Neural cell (in vitro differentiated cells): ENCODE measurements around the gene TENT4A. TPM values are rescaled to one million over a fixed set of nuclear protein-coding genes. Genes with fewer than 3 reads are reported as not detected.

ENCODE experiments used
- H2AFZ ChIP-seq: fragments of 200-600, 300-800 bp; sonication (generic), shearing (Covaris generic); 2 replicates; pipeline ENCODE4 v1.6.0; 2014; ENCODE audit warnings: low read depth, mild to moderate bottlenecking, antibody characterized with exemption, low read length, moderate library complexity
- H3F3A ChIP-seq: fragments of 200-600 bp; shearing (Covaris generic); 2 replicates; pipeline ENCODE4 v1.6.1; 2016; ENCODE audit warnings: mild to moderate bottlenecking, moderate library complexity, mixed read lengths, antibody characterized with exemption, low read length; ENCODE audit not compliant: insufficient read depth, poor library complexity, severe bottlenecking
- H3K27ac ChIP-seq: fragments of 200-600, 300-800 bp; sonication (generic), shearing (Covaris generic); 2 replicates; pipeline ENCODE4 v1.5.1; 2014; ENCODE audit warnings: mild to moderate bottlenecking, low read length, moderate library complexity
- H3K27me3 ChIP-seq: fragments of 300-800, 200-600 bp; sonication (generic), shearing (Covaris generic); 2 replicates; pipeline ENCODE4 v1.6.0; 2014; ENCODE audit warnings: mild to moderate bottlenecking, low read depth, low read length, moderate library complexity; ENCODE audit not compliant: insufficient read depth
- H3K36me3 ChIP-seq: fragments of 300-800, 200-600 bp; sonication (generic), shearing (Covaris generic); 2 replicates; pipeline ENCODE4 v1.5.1; 2014; ENCODE audit warnings: mild to moderate bottlenecking, antibody characterized with exemption, low read length, moderate library complexity; ENCODE audit not compliant: insufficient read depth
- H3K4me2 ChIP-seq: fragments of 300-800, 200-600 bp; sonication (generic), shearing (Covaris generic); 2 replicates; pipeline ENCODE4 v1.6.0; 2014; ENCODE audit warnings: mild to moderate bottlenecking, low read length
- H3K4me3 ChIP-seq: fragments of 300-800, 200-600 bp; sonication (generic), shearing (Covaris generic); 2 replicates; pipeline ENCODE4 v1.5.1; 2014; ENCODE audit warnings: mild to moderate bottlenecking, low read length, moderate library complexity
- H3K79me2 ChIP-seq: fragments of 200-600 bp; shearing (Covaris generic); replicated peaks from 2 replicates; pipeline ENCODE4 v1.6.0; 2014; ENCODE audit warnings: mild to moderate bottlenecking, low read length, moderate library complexity; ENCODE audit not compliant: insufficient read depth
- H3K9ac ChIP-seq: fragments of 300-800, 200-600 bp; sonication (generic), shearing (Covaris generic); 2 replicates; pipeline ENCODE4 v1.6.1; 2016; ENCODE audit warnings: mild to moderate bottlenecking, low read length, mixed read lengths
- H3K9me2 ChIP-seq: fragments of 200-600 bp; shearing (Covaris generic); 2 replicates; pipeline ENCODE4 v1.6.1; 2016; ENCODE audit warnings: mild to moderate bottlenecking, low read length, mixed read lengths; ENCODE audit not compliant: insufficient read depth
- H3K9me3 ChIP-seq: fragments of 200-600, 300-800 bp; sonication (generic), shearing (Covaris generic); 2 replicates; pipeline ENCODE4 v1.6.1; 2016; ENCODE audit warnings: mild to moderate bottlenecking, mixed run types, low read length, moderate library complexity, mixed read lengths
- H4K20me1 ChIP-seq: fragments of 200-600 bp; shearing (Covaris generic); 2 replicates; pipeline ENCODE4 v1.6.1; 2016; ENCODE audit warnings: mild to moderate bottlenecking, mixed run types; ENCODE audit not compliant: insufficient read depth
- EP300 ChIP-seq: fragments of 450-650 bp; conservative IDR thresholded peaks from 2 replicates; pipeline ENCODE4 v1.6.1; 2014; ENCODE audit warnings: antibody characterized with exemption, mild to moderate bottlenecking, moderate library complexity; ENCODE audit not compliant: poor library complexity, severe bottlenecking
- EZH2 ChIP-seq: fragments of 200-600, 300-800 bp; shearing (Covaris generic), sonication (generic); IDR thresholded peaks from 2 replicates; pipeline ENCODE4 v1.6.1; 2014; ENCODE audit warnings: antibody characterized with exemption, low read length, borderline replicate concordance, mild to moderate bottlenecking; ENCODE audit not compliant: insufficient read depth, poor library complexity, severe bottlenecking
- MXI1 ChIP-seq: fragments of 450-650 bp; conservative IDR thresholded peaks from 2 replicates; pipeline ENCODE4 v1.6.1; 2014; ENCODE audit warnings: antibody characterized with exemption, mild to moderate bottlenecking; ENCODE audit not compliant: poor library complexity, severe bottlenecking
- POLR2AphosphoS5 ChIP-seq: IDR thresholded peaks from 2 replicates; pipeline ENCODE4 v1.6.1; 2012
- RAD21 ChIP-seq: fragments of 450-650 bp; conservative IDR thresholded peaks from 2 replicates; pipeline ENCODE4 v1.6.1; 2014; ENCODE audit warnings: antibody characterized with exemption, mild to moderate bottlenecking, moderate library complexity
- SMC3 ChIP-seq: fragments of 450-650 bp; conservative IDR thresholded peaks from 2 replicates; pipeline ENCODE4 v1.6.1; 2014; ENCODE audit warnings: antibody characterized with exemption, mild to moderate bottlenecking, moderate library complexity; ENCODE audit not compliant: poor library complexity
- TAF1 ChIP-seq: IDR thresholded peaks from 2 replicates; pipeline ENCODE4 v1.6.1; 2012; ENCODE audit warnings: low read depth
- polyA plus RNA-seq: library from polyadenylated mRNA; depleted of rRNA; stranded (reverse); fragments of >200 nt; gene quantifications from 2 replicates; pipeline ENCODE4 v1.2.3, GENCODE V29; 2014
- TF ChIP-seq, protein P1 (sequence below): fragments of 450-650 bp; IDR thresholded peaks from 2 replicates; pipeline ENCODE4 v1.5.1; 2014; ENCODE audit warnings: antibody characterized with exemption, mild to moderate bottlenecking, moderate library complexity; ENCODE audit not compliant: poor library complexity, severe bottlenecking
- TF ChIP-seq, protein P2 (sequence below): IDR thresholded peaks from 2 replicates; pipeline ENCODE4 v1.6.1; 2012; ENCODE audit warnings: borderline replicate concordance

Gene TENT4A
- polyA plus RNA-seq, 1 donor from 2014 or later: 12.1 TPM

DNA sequence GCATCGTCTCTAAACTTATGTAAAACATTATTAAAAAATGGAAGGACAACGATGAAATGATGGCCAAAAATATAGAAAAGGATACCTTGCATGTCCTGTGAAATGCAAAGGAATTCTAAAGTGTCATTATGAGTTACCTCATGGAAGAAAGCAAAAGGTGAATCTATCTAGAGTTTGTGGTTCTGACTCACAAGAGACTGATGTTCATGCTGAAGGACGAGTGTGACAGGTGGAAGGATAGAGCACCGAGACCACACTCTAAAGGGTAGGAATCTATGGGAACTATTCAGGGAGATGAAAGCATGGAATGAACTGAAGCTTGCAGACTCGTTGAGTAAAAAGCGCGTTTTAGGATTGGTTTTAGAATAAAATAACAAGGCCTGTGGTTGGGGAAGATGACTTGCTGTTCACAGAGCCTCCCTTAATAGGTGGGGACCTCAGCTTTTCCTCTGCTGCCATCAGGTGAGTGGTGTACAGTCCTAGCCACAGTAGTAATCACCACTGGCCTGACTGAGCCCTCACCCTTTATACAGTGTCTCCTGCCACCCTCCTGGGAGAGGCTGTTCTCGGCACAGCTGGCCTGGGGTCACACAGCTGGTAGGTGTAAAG is 11.2 kb downstream of the TENT4A start:
- H4K20me1 ChIP-seq: peaks cover 18% of the 10 kb centered on the region
- H2AFZ ChIP-seq: no peak overlapping the region
- no peak overlapping the region for H3K9ac ChIP-seq
- H3K4me2 ChIP-seq: no peak overlapping the region
- H3F3A ChIP-seq: no peaks in the 10 kb centered on the region
- no peak overlapping the region for H3K27ac ChIP-seq
- no peaks in the 10 kb centered on the region for H3K36me3 ChIP-seq
- H3K9me2 ChIP-seq: no peaks in the 10 kb centered on the region
- no peaks in the 10 kb centered on the region for H3K27me3 ChIP-seq
- H3K4me3 ChIP-seq: no peak overlapping the region
- no peaks in the 10 kb centered on the region for H3K9me3 ChIP-seq
- TF ChIP-seq SMC3 (no peak), MXI1 (no peak), POLR2AphosphoS5 (no peak), EP300 (no peak), EZH2 (no peak), RAD21 (no peak), TAF1 (no peak)
- TF ChIP-seq, protein P1, sequence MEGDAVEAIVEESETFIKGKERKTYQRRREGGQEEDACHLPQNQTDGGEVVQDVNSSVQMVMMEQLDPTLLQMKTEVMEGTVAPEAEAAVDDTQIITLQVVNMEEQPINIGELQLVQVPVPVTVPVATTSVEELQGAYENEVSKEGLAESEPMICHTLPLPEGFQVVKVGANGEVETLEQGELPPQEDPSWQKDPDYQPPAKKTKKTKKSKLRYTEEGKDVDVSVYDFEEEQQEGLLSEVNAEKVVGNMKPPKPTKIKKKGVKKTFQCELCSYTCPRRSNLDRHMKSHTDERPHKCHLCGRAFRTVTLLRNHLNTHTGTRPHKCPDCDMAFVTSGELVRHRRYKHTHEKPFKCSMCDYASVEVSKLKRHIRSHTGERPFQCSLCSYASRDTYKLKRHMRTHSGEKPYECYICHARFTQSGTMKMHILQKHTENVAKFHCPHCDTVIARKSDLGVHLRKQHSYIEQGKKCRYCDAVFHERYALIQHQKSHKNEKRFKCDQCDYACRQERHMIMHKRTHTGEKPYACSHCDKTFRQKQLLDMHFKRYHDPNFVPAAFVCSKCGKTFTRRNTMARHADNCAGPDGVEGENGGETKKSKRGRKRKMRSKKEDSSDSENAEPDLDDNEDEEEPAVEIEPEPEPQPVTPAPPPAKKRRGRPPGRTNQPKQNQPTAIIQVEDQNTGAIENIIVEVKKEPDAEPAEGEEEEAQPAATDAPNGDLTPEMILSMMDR: no peak
- TF ChIP-seq, protein P2, sequence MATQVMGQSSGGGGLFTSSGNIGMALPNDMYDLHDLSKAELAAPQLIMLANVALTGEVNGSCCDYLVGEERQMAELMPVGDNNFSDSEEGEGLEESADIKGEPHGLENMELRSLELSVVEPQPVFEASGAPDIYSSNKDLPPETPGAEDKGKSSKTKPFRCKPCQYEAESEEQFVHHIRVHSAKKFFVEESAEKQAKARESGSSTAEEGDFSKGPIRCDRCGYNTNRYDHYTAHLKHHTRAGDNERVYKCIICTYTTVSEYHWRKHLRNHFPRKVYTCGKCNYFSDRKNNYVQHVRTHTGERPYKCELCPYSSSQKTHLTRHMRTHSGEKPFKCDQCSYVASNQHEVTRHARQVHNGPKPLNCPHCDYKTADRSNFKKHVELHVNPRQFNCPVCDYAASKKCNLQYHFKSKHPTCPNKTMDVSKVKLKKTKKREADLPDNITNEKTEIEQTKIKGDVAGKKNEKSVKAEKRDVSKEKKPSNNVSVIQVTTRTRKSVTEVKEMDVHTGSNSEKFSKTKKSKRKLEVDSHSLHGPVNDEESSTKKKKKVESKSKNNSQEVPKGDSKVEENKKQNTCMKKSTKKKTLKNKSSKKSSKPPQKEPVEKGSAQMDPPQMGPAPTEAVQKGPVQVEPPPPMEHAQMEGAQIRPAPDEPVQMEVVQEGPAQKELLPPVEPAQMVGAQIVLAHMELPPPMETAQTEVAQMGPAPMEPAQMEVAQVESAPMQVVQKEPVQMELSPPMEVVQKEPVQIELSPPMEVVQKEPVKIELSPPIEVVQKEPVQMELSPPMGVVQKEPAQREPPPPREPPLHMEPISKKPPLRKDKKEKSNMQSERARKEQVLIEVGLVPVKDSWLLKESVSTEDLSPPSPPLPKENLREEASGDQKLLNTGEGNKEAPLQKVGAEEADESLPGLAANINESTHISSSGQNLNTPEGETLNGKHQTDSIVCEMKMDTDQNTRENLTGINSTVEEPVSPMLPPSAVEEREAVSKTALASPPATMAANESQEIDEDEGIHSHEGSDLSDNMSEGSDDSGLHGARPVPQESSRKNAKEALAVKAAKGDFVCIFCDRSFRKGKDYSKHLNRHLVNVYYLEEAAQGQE: no peak
- peaks cover 82% of the 10 kb centered on the region for H3K79me2 ChIP-seq

DNA sequence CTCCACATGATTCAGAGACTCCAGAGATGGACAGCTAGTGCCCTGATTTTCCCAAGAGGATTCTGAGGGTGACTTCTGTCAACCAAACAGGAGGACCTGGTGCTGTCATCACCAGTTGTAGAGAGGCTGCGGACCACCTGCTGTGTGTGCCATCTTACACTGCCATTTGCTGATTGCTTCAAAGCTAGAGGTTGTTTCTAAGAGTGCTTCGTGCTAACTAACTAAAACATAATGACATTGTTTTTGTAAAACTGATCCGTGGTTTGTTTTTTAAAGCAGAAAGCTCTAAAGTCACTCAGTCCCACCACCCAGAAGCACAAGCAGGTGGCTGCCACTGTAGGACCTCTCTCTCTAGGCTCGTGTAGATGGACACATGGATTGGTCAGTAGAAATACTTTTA is 12.2 kb downstream of the TENT4A start:
- Histone ChIP-seq H3K9ac (no peak overlapping the region), H3K9me3 (no peaks in the 10 kb centered on the region), H3K27ac (no peak overlapping the region), H3K4me2 (no peak overlapping the region), H3K27me3 (no peaks in the 10 kb centered on the region), H3K36me3 (no peaks in the 10 kb centered on the region), H3K9me2 (no peaks in the 10 kb centered on the region), H3K79me2 (peaks cover 83% of the 10 kb centered on the region), H4K20me1 (peaks cover 13% of the 10 kb centered on the region), H3K4me3 (no peak overlapping the region), H3F3A (no peaks in the 10 kb centered on the region), H2AFZ (no peak overlapping the region)
- no peak for TF ChIP-seq POLR2AphosphoS5
- TF ChIP-seq, protein P1: no peak
